Liver (tissue), 3 donors: ENCODE results near the gene ENTPD8.

Experiments used
- EGR1 ChIP-seq, 2 donors: IDR thresholded peaks; 2 replicates each; pipeline ENCODE4 v1.6.1; 2016 to 2018; ENCODE audit warnings: antibody characterized with exemption in 2 of 2, low read depth in 2 of 2
- GABPA ChIP-seq, 2 donors: IDR thresholded peaks in 1 of 2; conservative IDR thresholded peaks in 1 of 2; 2 replicates each; pipeline ENCODE4 v1.6.1; 2016; ENCODE audit warnings: antibody characterized with exemption in 2 of 2, mild to moderate bottlenecking in 1 of 2, moderate library complexity in 1 of 2
- HNF4A ChIP-seq, 2 donors: conservative IDR thresholded peaks; 2 replicates each; pipeline ENCODE4 v1.6.1; 2016; ENCODE audit warnings: antibody characterized with exemption in 2 of 2, mild to moderate bottlenecking in 2 of 2
- JUND ChIP-seq, 2 donors: IDR thresholded peaks; 2 replicates each; pipeline ENCODE4 v1.6.1; 2016; ENCODE audit warnings: antibody characterized with exemption in 2 of 2
- RAD21 ChIP-seq, 2 donors: IDR thresholded peaks; 2 replicates each; pipeline ENCODE4 v1.6.1; 2016; ENCODE audit warnings: antibody characterized with exemption in 2 of 2, mild to moderate bottlenecking in 2 of 2
- SP1 ChIP-seq: IDR thresholded peaks from 2 replicates; pipeline ENCODE4 v1.6.1; 2018; ENCODE audit warnings: antibody characterized with exemption, mild to moderate bottlenecking
- TAF1 ChIP-seq: conservative IDR thresholded peaks from 2 replicates; pipeline ENCODE4 v1.6.1; 2016; ENCODE audit warnings: antibody characterized with exemption, mild to moderate bottlenecking
- YY1 ChIP-seq: IDR thresholded peaks from 2 replicates; pipeline ENCODE4 v1.6.1; 2016; ENCODE audit warnings: antibody characterized with exemption, mild to moderate bottlenecking
- TF ChIP-seq, protein P1 (sequence below): fragments of 150-350 bp; IDR thresholded peaks from 2 replicates; pipeline ENCODE4 v1.5.1; 2017; ENCODE audit warnings: improper control_type of control experiment, low read depth, low read length; ENCODE audit not compliant: missing input control
- TF ChIP-seq, protein P2 (sequence below): IDR thresholded peaks from 2 replicates; pipeline ENCODE4 v1.6.1; 2016; ENCODE audit warnings: antibody characterized with exemption
- TF ChIP-seq, protein P3 (sequence below): IDR thresholded peaks from 2 replicates; pipeline ENCODE4 v1.6.1; 2016; ENCODE audit warnings: antibody characterized with exemption, mild to moderate bottlenecking
- TF ChIP-seq, protein P4 (sequence below): IDR thresholded peaks from 2 replicates; pipeline ENCODE4 v1.6.1; 2016; ENCODE audit warnings: antibody characterized with exemption
- donor health status: healthy.
- donor health status: healthy.

DNA sequence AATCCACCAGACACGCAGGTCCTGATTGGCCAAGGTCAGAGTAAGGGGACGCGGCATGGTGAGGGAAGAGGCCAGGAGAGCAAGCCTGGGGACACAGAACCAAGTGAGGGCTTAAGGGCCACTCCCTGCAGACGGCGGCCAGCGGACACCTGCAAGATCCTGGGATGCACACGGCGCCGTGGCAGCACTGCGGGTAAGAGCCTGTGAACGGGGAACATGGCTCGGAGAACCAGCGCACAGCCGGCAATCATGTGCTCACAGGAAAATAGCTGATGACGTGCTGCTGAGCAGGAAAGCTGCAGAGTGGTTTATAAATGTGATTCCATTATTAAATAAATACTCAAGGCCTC, 45.0 kb upstream of the ENTPD8 start:
- TF ChIP-seq, protein P1, sequence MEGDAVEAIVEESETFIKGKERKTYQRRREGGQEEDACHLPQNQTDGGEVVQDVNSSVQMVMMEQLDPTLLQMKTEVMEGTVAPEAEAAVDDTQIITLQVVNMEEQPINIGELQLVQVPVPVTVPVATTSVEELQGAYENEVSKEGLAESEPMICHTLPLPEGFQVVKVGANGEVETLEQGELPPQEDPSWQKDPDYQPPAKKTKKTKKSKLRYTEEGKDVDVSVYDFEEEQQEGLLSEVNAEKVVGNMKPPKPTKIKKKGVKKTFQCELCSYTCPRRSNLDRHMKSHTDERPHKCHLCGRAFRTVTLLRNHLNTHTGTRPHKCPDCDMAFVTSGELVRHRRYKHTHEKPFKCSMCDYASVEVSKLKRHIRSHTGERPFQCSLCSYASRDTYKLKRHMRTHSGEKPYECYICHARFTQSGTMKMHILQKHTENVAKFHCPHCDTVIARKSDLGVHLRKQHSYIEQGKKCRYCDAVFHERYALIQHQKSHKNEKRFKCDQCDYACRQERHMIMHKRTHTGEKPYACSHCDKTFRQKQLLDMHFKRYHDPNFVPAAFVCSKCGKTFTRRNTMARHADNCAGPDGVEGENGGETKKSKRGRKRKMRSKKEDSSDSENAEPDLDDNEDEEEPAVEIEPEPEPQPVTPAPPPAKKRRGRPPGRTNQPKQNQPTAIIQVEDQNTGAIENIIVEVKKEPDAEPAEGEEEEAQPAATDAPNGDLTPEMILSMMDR, result no peak
- no peak for TF ChIP-seq TAF1
- no peak for TF ChIP-seq GABPA (IDR thresholded peaks at IDR 0.05 in 1 of 2, conservative IDR thresholded peaks at IDR 0.05 in 1 of 2)
- no peak for TF ChIP-seq JUND (IDR thresholded peaks at IDR 0.05)
- TF ChIP-seq, protein P2, sequence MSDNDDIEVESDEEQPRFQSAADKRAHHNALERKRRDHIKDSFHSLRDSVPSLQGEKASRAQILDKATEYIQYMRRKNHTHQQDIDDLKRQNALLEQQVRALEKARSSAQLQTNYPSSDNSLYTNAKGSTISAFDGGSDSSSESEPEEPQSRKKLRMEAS, result no peak
- TF ChIP-seq, protein P3, sequence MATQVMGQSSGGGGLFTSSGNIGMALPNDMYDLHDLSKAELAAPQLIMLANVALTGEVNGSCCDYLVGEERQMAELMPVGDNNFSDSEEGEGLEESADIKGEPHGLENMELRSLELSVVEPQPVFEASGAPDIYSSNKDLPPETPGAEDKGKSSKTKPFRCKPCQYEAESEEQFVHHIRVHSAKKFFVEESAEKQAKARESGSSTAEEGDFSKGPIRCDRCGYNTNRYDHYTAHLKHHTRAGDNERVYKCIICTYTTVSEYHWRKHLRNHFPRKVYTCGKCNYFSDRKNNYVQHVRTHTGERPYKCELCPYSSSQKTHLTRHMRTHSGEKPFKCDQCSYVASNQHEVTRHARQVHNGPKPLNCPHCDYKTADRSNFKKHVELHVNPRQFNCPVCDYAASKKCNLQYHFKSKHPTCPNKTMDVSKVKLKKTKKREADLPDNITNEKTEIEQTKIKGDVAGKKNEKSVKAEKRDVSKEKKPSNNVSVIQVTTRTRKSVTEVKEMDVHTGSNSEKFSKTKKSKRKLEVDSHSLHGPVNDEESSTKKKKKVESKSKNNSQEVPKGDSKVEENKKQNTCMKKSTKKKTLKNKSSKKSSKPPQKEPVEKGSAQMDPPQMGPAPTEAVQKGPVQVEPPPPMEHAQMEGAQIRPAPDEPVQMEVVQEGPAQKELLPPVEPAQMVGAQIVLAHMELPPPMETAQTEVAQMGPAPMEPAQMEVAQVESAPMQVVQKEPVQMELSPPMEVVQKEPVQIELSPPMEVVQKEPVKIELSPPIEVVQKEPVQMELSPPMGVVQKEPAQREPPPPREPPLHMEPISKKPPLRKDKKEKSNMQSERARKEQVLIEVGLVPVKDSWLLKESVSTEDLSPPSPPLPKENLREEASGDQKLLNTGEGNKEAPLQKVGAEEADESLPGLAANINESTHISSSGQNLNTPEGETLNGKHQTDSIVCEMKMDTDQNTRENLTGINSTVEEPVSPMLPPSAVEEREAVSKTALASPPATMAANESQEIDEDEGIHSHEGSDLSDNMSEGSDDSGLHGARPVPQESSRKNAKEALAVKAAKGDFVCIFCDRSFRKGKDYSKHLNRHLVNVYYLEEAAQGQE, result no peak
- TF ChIP-seq, protein P4, sequence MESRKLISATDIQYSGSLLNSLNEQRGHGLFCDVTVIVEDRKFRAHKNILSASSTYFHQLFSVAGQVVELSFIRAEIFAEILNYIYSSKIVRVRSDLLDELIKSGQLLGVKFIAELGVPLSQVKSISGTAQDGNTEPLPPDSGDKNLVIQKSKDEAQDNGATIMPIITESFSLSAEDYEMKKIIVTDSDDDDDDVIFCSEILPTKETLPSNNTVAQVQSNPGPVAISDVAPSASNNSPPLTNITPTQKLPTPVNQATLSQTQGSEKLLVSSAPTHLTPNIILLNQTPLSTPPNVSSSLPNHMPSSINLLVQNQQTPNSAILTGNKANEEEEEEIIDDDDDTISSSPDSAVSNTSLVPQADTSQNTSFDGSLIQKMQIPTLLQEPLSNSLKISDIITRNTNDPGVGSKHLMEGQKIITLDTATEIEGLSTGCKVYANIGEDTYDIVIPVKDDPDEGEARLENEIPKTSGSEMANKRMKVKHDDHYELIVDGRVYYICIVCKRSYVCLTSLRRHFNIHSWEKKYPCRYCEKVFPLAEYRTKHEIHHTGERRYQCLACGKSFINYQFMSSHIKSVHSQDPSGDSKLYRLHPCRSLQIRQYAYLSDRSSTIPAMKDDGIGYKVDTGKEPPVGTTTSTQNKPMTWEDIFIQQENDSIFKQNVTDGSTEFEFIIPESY, result no peak
- no peak for TF ChIP-seq RAD21 (IDR thresholded peaks at IDR 0.05)
- TF ChIP-seq EGR1 (IDR thresholded peaks at IDR 0.05; ENCODE audit: low read depth in 2 of 2), result no peak
- no peak for TF ChIP-seq HNF4A (conservative IDR thresholded peaks at IDR 0.05)
- no peak for TF ChIP-seq SP1
- TF ChIP-seq YY1, result no peak
